ENCODE data around the gene NFU1.

NFU1 gene

GRCh38 chr2:69469784-69470183 lies 32.5 kb upstream of the NFU1 start:
- Histone ChIP-seq H3K36me3 (ENCODE audit: insufficient read depth, low read length) (peaks cover 2% of the 10 kb centered on the region; the same call in 1 of the 2 replicates), H3K9ac (ENCODE audit: insufficient read length) (no peak overlapping the region), H3K27ac (no peak overlapping the region), H3K4me3 (no peak overlapping the region), H3K9me3 (ENCODE audit: low read depth, low read length) (no peaks in the 10 kb centered on the region)
- TF ChIP-seq FOXP2 (optimal IDR thresholded peaks at IDR 0.05; ENCODE audit: control extremely low read depth, extremely low read length, insufficient read depth), result no peak
- no peak for TF ChIP-seq POLR2AphosphoS5 (IDR thresholded peaks at IDR 0.05; ENCODE audit: borderline replicate concordance, low read depth, low read length)
- TF ChIP-seq EZH2 (IDR thresholded peaks at IDR 0.05), result no peak
- no peak for DNase-seq (ENCODE audit: low read depth, low spot score)

DNA sequence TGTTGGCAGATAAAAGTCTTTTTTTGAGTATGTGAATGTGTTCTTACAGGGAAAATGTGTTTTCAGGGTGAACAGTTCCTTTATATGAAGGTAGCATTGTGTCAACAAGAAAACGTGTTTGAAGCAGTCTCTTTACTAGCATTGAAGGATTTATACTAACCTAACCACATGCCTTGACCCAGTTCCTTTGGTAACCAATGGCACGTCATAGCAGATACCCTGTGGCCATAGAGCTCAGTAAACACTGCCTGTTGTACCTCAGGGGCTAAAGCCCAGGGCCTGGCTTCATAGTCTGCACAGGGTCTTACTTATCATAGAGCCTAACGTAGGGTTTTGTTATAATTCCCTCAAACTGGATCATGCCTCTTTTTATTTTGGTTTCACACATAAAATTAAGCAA lies 32.1 kb upstream of the NFU1 start:
- no peak overlapping the region for H3K4me3 ChIP-seq

DNA sequence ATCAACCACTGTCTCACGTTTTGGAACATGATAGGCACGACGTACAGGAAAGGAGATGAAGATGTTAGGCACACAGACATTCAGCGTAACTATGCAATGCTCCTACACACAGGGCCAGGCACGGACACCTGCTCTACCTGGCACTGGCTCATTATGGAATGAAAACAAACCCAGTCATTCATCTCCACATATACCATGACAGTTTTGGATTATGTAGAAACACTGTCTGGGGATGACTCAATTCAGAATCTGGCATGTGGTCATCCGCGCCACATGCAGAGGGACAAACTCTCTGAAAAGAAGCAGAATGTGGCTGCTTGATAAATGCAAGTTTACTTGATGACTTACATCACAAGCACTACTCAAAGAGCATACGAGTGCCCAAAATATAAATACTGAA lies 29.5 kb upstream of the NFU1 start:
- H3K9ac ChIP-seq (ENCODE audit: insufficient read length), result no peak overlapping the region
- no peak overlapping the region for H3K27ac ChIP-seq
- H3K9me3 ChIP-seq (ENCODE audit: low read depth, low read length), result no peaks in the 10 kb centered on the region
- no peak for DNase-seq (ENCODE audit: low read depth, low spot score)
- H3K4me3 ChIP-seq, result no peak overlapping the region
- TF ChIP-seq EZH2 (IDR thresholded peaks at IDR 0.05), result no peak
- TF ChIP-seq POLR2AphosphoS5 (IDR thresholded peaks at IDR 0.05; ENCODE audit: borderline replicate concordance, low read depth, low read length), result no peak
- TF ChIP-seq FOXP2 (optimal IDR thresholded peaks at IDR 0.05; ENCODE audit: control extremely low read depth, extremely low read length, insufficient read depth), result no peak
- H3K36me3 ChIP-seq (ENCODE audit: insufficient read depth, low read length), result peaks cover 2% of the 10 kb centered on the region; the same call in 1 of the 2 replicates

More for the DNA sequence above, 32.1 kb upstream of the NFU1 start:
- Histone ChIP-seq H3K9me3 (ENCODE audit: low read depth, low read length) (no peaks in the 10 kb centered on the region), H3K9ac (ENCODE audit: insufficient read length) (no peak overlapping the region), H3K36me3 (ENCODE audit: insufficient read depth, low read length) (peaks cover 2% of the 10 kb centered on the region; the same call in 1 of the 2 replicates), H3K27ac (no peak overlapping the region)
- TF ChIP-seq EZH2 (IDR thresholded peaks at IDR 0.05) (no peak), FOXP2 (optimal IDR thresholded peaks at IDR 0.05; ENCODE audit: control extremely low read depth, extremely low read length, insufficient read depth) (no peak), POLR2AphosphoS5 (IDR thresholded peaks at IDR 0.05; ENCODE audit: borderline replicate concordance, low read depth, low read length) (no peak)
- DNase-seq (ENCODE audit: low read depth, low spot score), result no peak

- Histone ChIP-seq H3K9ac (ENCODE audit: insufficient read length) (no peak overlapping the region), H3K27ac (no peak overlapping the region), H3K9me3 (ENCODE audit: low read depth, low read length) (no peaks in the 10 kb centered on the region), H3K36me3 (ENCODE audit: insufficient read depth, low read length) (peaks cover 2% of the 10 kb centered on the region; the same call in 1 of the 2 replicates), H3K4me3 (no peak overlapping the region)
- no peak for DNase-seq (ENCODE audit: low read depth, low spot score)
- TF ChIP-seq FOXP2 (optimal IDR thresholded peaks at IDR 0.05; ENCODE audit: control extremely low read depth, extremely low read length, insufficient read depth) (no peak), EZH2 (IDR thresholded peaks at IDR 0.05) (no peak), POLR2AphosphoS5 (IDR thresholded peaks at IDR 0.05; ENCODE audit: borderline replicate concordance, low read depth, low read length) (no peak)
Measured at GRCh38 chr2:69465513-69466456, 28.6 kb upstream of the NFU1 start.

DNA sequence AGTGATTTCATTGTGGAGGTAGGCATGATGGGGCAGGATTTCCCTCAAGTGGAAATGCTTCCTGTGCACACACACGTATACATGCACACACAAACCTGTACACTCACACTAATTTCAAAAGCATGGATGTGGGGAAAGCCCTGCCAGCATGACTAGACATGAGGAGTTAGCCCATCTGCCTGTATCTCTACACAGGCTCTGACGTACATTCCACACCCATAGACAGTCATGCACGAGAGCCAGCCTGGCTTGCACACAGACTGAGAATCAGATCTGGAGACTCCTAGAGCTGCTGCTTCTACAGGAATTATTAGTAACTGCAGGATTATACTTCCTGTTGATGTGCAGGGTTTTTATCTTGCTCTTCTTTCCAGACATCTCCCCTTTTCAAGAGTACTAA lies 27.3 kb upstream of the NFU1 start:
- no peak overlapping the region for H3K27ac ChIP-seq
- DNase-seq (ENCODE audit: low read depth, low spot score), result no peak
- H3K36me3 ChIP-seq (ENCODE audit: insufficient read depth, low read length), result peaks cover 2% of the 10 kb centered on the region; the same call in 1 of the 2 replicates

GRCh38 chr2:69462780-69463179 lies 25.5 kb upstream of the NFU1 start:
- no peak for DNase-seq (ENCODE audit: low read depth, low spot score)
- Histone ChIP-seq H3K9me3 (ENCODE audit: low read depth, low read length) (no peaks in the 10 kb centered on the region), H3K4me3 (no peak overlapping the region), H3K9ac (ENCODE audit: insufficient read length) (no peak overlapping the region), H3K27ac (no peak overlapping the region), H3K36me3 (ENCODE audit: insufficient read depth, low read length) (peaks cover 2% of the 10 kb centered on the region; the same call in 1 of the 2 replicates)
- TF ChIP-seq FOXP2 (optimal IDR thresholded peaks at IDR 0.05; ENCODE audit: control extremely low read depth, extremely low read length, insufficient read depth) (no peak), EZH2 (IDR thresholded peaks at IDR 0.05) (no peak), POLR2AphosphoS5 (IDR thresholded peaks at IDR 0.05; ENCODE audit: borderline replicate concordance, low read depth, low read length) (no peak; the same call in 1 of the 2 replicates)

More for the DNA sequence above, 27.3 kb upstream of the NFU1 start:
- TF ChIP-seq EZH2 (IDR thresholded peaks at IDR 0.05) (no peak), FOXP2 (optimal IDR thresholded peaks at IDR 0.05; ENCODE audit: control extremely low read depth, extremely low read length, insufficient read depth) (no peak), POLR2AphosphoS5 (IDR thresholded peaks at IDR 0.05; ENCODE audit: borderline replicate concordance, low read depth, low read length) (no peak)
- Histone ChIP-seq H3K4me3 (no peak overlapping the region), H3K9me3 (ENCODE audit: low read depth, low read length) (no peaks in the 10 kb centered on the region), H3K9ac (ENCODE audit: insufficient read length) (no peak overlapping the region)

DNA sequence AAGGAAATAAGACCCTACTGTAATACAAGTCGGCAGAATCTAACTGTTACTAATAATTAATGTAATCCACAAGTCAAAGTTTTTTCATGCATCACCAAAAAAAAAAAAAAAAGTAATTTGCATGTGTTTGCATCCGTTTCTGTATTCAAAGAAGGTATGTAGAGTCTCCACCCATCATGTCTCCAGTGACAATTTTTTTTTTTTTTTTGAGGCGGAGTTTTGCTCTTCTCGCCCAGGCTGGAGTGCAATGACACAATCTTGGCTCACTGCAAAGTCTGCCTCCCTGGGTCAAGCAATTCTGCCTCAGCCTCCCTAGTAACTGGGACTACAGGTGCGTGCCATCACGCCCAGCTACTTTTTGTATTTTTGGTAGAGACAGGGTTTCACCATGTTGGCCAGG lies 24.2 kb upstream of the NFU1 start:
- TF ChIP-seq EZH2 (IDR thresholded peaks at IDR 0.05), result no peak
- no peak for TF ChIP-seq POLR2AphosphoS5 (IDR thresholded peaks at IDR 0.05; ENCODE audit: borderline replicate concordance, low read depth, low read length)
- TF ChIP-seq FOXP2 (optimal IDR thresholded peaks at IDR 0.05; ENCODE audit: control extremely low read depth, extremely low read length, insufficient read depth), result no peak
- H3K9ac ChIP-seq (ENCODE audit: insufficient read length), result no peak overlapping the region
- H3K4me3 ChIP-seq, result no peak overlapping the region
- no peak for DNase-seq (ENCODE audit: low read depth, low spot score)
- H3K9me3 ChIP-seq (ENCODE audit: low read depth, low read length), result no peaks in the 10 kb centered on the region
- H3K36me3 ChIP-seq (ENCODE audit: insufficient read depth, low read length), result peaks cover 2% of the 10 kb centered on the region; the same call in 1 of the 2 replicates
- H3K27ac ChIP-seq, result no peak overlapping the region

DNA sequence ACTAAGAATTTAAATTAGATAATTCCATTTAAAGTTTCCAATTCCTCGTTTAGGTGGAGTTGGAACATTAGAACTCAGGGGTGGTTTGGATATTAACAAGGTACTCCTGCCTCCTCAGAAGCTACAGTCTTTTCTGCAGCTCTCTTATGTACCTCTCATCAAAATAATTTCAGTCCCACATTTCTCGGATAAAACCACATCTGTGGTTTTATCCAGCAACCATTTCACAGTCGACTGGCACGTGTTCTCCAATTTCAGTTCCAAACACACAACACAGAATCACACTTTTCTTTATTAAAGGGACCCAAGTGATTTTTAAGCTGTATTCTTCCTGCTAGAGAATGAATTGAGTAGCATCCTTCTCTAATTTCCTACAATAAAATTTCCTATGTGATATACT lies 22.7 kb upstream of the NFU1 start:
- Histone ChIP-seq H3K9ac (ENCODE audit: insufficient read length) (no peak overlapping the region), H3K27ac (no peak overlapping the region), H3K4me3 (no peak overlapping the region), H3K36me3 (ENCODE audit: insufficient read depth, low read length) (no peaks in the 10 kb centered on the region), H3K9me3 (ENCODE audit: low read depth, low read length) (no peaks in the 10 kb centered on the region)
- DNase-seq (ENCODE audit: low read depth, low spot score), result no peak
- TF ChIP-seq EZH2 (IDR thresholded peaks at IDR 0.05), result no peak
- no peak for TF ChIP-seq POLR2AphosphoS5 (IDR thresholded peaks at IDR 0.05; ENCODE audit: borderline replicate concordance, low read depth, low read length)
- TF ChIP-seq FOXP2 (optimal IDR thresholded peaks at IDR 0.05; ENCODE audit: control extremely low read depth, extremely low read length, insufficient read depth), result no peak
